ENCODE results near the gene TMEM243. TPM values are rescaled to one million over a fixed set of nuclear protein-coding genes. Genes with fewer than 3 reads are reported as not detected.
"Not testable (repeated sequence)": the region's sequence is repeated elsewhere in the genome, so short reads cannot be mapped to it uniquely, and the experiment has no call there.

The TMEM243 gene, protein sequence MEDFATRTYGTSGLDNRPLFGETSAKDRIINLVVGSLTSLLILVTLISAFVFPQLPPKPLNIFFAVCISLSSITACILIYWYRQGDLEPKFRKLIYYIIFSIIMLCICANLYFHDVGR
- total RNA-seq (2014; rRNA removed; shearing (Covaris generic)) = 57.4 and 73.8 TPM in 2 replicates

DNA sequence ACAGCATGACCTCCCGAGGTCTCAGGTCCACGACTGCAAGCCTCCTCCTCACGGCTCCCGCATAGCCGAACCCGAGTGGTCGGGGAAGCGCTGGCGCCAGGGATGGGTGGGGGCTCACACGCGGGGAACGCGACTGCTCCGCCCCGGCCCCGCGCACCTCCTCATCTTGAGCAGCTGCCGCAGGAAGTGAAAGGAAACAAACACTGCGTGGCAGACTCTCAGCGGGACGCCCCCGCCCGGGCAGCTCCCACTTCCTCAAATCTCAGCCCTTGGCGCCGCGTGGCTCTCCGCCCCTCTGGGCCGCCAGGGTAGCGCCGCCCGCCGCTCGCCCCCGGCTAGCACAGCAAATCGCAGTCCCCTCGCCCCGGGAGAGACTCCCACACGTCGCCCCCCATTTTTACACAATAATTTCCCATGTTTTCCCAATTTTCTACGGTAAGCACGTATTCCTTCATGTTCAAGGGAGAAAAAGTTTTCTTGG lies at the start of gene TMEM243:
TMEM243 (minus strand) TSS at position 188 of the 481 bp plus-strand sequence. CDS start 229 bp downstream, outside the sequence.
- in situ Hi-C loops (cut with HindIII; ENCODE audit: low sequenced_read_pairs) = no loop called here
- peak; percentile 47 for DNase-seq (ENCODE audit: low spot score)

GRCh38 chr7:87267239-87267900 lies 47.8 kb upstream of the TMEM243 start:
- in situ Hi-C loops (cut with HindIII; ENCODE audit: low sequenced_read_pairs) = no loop called here
- no peak for DNase-seq (ENCODE audit: low spot score)

- in situ Hi-C loops (cut with HindIII; ENCODE audit: low sequenced_read_pairs) = no loop called here
- no peak for DNase-seq (ENCODE audit: low spot score)
These were observed 44.0 kb upstream of the TMEM243 start for GRCh38 chr7:87263537-87263936.

GRCh38 chr7:87253589-87254087 lies 34.1 kb upstream of the TMEM243 start:
- in situ Hi-C loops (cut with HindIII; ENCODE audit: low sequenced_read_pairs) = no loop called here

GRCh38 chr7:87245671-87246070 lies 26.1 kb upstream of the TMEM243 start:
- in situ Hi-C loops (cut with HindIII; ENCODE audit: low sequenced_read_pairs); DNase-seq (ENCODE audit: low spot score): not testable (repeated sequence)

More at GRCh38 chr7:87253589-87254087, 34.1 kb upstream of the TMEM243 start:
- DNase-seq (ENCODE audit: low spot score) = no peak

DNA sequence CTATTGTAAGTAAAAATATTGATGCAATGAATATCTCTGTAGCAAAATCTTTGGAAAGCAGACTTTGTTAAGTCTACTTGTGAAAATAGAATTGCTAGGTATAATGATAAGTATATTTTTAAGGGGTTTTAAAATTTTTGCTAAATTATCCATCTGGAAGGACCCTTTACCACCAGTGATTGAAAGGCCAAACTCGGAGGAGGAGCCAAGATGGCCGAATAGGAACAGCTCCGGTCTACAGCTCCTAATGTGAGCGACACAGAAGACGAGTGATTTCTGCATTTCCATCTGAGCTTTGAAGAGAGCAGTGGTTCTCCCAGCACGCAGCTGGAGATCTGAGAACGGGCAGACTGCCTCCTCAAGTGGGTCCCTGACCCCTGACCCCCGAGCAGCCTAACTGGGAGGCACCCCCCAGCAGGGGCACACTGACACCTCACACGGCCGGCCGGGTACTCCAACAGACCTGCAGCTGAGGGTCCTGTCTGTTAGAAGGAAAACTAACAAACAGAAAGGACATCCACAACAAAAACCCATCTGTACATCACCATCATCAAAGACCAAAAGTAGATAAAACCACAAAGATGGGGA lies 19.0 kb upstream of the TMEM243 start:
- DNase-seq (ENCODE audit: low spot score); in situ Hi-C loops (cut with HindIII; ENCODE audit: low sequenced_read_pairs): not testable (repeated sequence)

- DNase-seq (ENCODE audit: low spot score) = no peak
- in situ Hi-C loops (cut with HindIII; ENCODE audit: low sequenced_read_pairs) = no loop called here
These were observed 15.4 kb upstream of the TMEM243 start for GRCh38 chr7:87234949-87235348.

- in situ Hi-C loops (cut with HindIII; ENCODE audit: low sequenced_read_pairs) = no loop called here
- DNase-seq (ENCODE audit: low spot score) = peak; percentile 94
These were observed 12.2 kb upstream of the TMEM243 start for GRCh38 chr7:87231711-87232110.

- in situ Hi-C loops (cut with HindIII; ENCODE audit: low sequenced_read_pairs) = no loop called here
- peak; percentile 52 for DNase-seq (ENCODE audit: low spot score)
These were observed 11.7 kb upstream of the TMEM243 start for GRCh38 chr7:87231258-87231657.

GRCh38 chr7:87226495-87226894 lies 7.0 kb upstream of the TMEM243 start:
- in situ Hi-C loops (cut with HindIII; ENCODE audit: low sequenced_read_pairs) = no loop called here
- no peak for DNase-seq (ENCODE audit: low spot score)

DNA sequence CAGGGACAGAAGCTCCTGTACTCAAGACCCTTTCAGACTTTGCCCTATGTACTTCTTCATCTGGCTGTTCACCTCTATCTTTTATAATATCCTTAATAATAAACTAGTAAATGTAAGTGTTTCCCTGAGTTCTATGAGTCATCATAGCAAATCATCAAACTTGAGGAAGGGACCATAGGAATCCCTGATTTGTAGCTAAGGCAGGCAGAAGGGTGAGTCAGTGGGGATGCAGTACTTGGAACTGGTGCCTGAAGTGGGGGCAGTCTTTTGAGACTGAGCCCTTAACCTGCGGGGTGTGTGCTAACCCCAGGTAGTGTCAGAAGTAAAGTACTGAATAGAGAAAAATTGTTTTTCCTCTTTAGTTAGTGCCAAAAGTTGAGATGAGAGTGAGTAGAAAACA lies 6.2 kb upstream of the TMEM243 start:
- in situ Hi-C loops (cut with HindIII; ENCODE audit: low sequenced_read_pairs) = no loop called here
- DNase-seq (ENCODE audit: low spot score) = no peak

DNA sequence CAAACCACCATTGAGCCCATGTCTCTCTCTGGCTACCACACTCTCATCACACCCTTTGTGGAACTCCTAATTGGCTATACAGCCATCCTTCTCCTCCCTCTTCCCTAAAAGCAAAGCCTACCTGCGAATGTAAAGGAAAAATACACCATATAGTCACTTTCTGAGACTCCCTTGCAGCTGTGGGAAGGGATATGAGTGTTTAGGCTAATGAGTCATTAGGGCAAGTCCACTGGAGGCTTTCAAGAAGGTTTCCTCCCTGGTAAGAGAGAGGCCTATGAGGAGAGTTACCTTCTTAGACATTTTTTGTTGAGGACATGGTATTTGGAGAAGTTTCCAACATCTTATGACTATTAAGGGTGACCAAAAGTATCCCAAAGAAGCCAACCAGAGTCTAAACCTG lies 4.1 kb upstream of the TMEM243 start:
- DNase-seq (ENCODE audit: low spot score) = no peak

DNA sequence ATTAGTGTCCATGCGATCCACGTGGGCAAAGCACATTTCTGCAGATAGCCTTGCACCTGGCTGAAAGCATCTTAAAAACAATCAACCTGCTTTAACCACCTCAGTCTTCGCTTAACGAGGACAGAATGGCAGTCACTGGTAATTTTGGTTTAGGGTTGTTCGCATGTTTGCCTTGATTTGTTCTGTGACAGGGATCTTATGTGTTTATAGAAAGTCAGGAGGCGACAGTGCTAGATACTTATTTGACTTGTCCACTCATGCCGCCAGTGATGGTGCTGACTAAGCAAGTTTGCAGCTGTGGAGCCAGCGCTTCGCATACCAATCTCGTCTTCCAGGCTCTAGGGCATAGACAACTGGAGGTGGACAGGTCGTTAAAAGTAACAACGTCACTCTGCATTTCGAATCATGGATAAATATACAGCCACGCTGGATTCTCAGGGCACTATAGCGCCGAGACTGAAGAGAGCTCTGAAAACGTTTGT lies 1.2 kb upstream of the TMEM243 start:
- no peak for DNase-seq (ENCODE audit: low spot score)
- in situ Hi-C loops (cut with HindIII; ENCODE audit: low sequenced_read_pairs) = no loop called here

More for the DNA sequence above, 4.1 kb upstream of the TMEM243 start:
- in situ Hi-C loops (cut with HindIII; ENCODE audit: low sequenced_read_pairs) = no loop called here

GRCh38 chr7:87220026-87220733 lies 648 bp upstream of the TMEM243 start:
- DNase-seq (ENCODE audit: low spot score) = peak; percentile 89
- in situ Hi-C loops (cut with HindIII; ENCODE audit: low sequenced_read_pairs) = no loop called here

GRCh38 chr7:87218796-87219544 lies 562 bp downstream of the TMEM243 start:
- in situ Hi-C loops (cut with HindIII; ENCODE audit: low sequenced_read_pairs) = no loop called here
- peak; percentile 54 for DNase-seq (ENCODE audit: low spot score)

GRCh38 chr7:87217983-87218653 lies 1.4 kb downstream of the TMEM243 start:
- in situ Hi-C loops (cut with HindIII; ENCODE audit: low sequenced_read_pairs) = no loop called here
- DNase-seq (ENCODE audit: low spot score) = no peak

DNA sequence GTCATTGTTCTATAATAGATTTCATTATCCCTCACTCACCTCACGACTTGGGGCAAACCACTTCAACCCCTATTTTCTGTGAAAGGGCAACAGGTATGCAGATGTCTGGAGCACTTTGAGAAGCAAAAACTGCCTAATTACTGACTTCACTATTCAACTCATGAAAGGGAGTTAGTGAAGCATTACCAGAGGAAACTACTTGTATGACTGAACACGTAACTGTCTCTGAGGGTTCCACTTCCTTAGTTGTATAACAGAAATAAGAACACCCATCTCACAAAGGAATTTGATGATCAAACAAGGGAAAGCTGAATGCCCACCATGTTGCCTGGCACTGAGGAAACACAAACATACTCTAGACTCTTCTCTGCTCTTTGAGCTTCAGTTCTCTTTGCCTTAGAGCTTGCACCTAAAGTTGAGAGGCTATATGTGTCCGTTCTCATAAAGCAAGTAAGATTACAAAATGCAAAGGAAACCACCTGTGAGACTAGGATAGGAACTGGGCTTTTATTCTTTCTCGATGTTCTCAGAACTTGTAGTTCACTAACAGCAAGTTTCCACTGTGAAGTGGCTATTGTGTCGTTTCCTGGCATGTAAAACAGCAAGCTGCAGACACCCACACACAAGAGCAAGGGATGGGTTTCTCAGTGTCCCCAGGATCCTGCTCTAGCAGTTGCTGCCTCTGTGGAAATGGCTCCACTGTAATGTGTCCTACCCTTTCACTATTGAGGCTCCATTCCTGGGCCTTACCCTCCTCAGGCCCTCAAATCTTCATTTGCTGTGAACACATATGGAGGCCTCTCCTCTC lies 2.6 kb downstream of the TMEM243 start:
- peak; percentile 16 for DNase-seq (ENCODE audit: low spot score)
- in situ Hi-C loops (cut with HindIII; ENCODE audit: low sequenced_read_pairs) = no loop called here

DNA sequence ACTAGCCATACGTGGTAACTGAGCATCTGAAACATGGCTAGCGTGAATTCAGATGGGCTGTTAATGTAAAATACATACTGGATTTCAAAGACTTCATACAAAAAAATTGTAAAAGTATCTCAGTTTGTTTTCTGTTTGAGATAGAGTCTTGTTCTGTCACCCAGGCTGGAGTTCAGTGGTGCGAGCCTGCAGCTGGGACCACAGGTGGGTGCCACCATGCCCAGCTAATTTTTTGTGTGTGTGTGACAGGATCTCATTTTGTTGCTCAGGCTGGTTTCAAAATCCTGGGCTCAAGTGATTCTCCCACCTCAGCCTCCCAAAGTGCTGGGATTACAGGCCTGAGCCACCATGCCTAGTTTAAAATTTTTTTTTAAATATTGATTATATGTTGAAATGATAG lies 4.5 kb downstream of the TMEM243 start:
- in situ Hi-C loops (cut with HindIII; ENCODE audit: low sequenced_read_pairs) = no loop called here
- DNase-seq (ENCODE audit: low spot score) = no peak

Measured in G401 (cell line).